SH-SY5Y (cell line): ENCODE data around the gene GK2.

Experiments
- GATA2 ChIP-seq: IDR thresholded peaks from 2 replicates; pipeline ENCODE4 v1.6.1; 2011; ENCODE audit warnings: mild to moderate bottlenecking, low read depth, low read length
- GATA3 ChIP-seq: IDR thresholded peaks from 2 replicates; pipeline ENCODE4 v1.6.1; 2011; ENCODE audit warnings: low read depth, mild to moderate bottlenecking, low read length, moderate library complexity

- TF ChIP-seq GATA2, result no peak
- TF ChIP-seq GATA3, result no peak
Observed at GRCh38 chr4:79413886-79414285, 5.9 kb upstream of the GK2 start.
